Measurements from ENCODE around the gene MYO1C. TPM values are rescaled to one million over a fixed set of nuclear protein-coding genes. Genes with fewer than 3 reads are reported as not detected.

Gene MYO1C
- total and polyA plus RNA-seq, 2 of the 8 experiments (the other 6 are each of a cell fraction or from before 2014, with no cell fraction given) = 40.1 to 78.6 TPM

- Histone ChIP-seq H2BK120ac (replicated peaks; ENCODE audit: low read depth, low read length) (no peak overlapping the region), H2BK15ac (ENCODE audit: low read length) (no peak overlapping the region), H3K23me2 (ENCODE audit: low read depth, low read length) (no peaks in the 10 kb centered on the region), H2AK5ac (ENCODE audit: low read depth, low read length) (no peak overlapping the region), H3K14ac (ENCODE audit: insufficient read length) (no peak overlapping the region), H3K79me1 (ENCODE audit: low read depth, low read length) (peaks cover 6% of the 10 kb centered on the region), H3K27ac (ENCODE audit: low read depth, low read length) (no peak overlapping the region), H2BK5ac (ENCODE audit: low read depth, low read length) (peak overlapping the region; percentile 24; the same call in 1 of the 2 replicates), H3K9ac (replicated peaks in 1 of 4; ENCODE audit: extremely low read depth in 1 of 4, low read depth in 3 of 4, low read length in 3 of 4) (no peak overlapping the region), H4K91ac (replicated peaks; ENCODE audit: insufficient read length, low read length) (no peak overlapping the region), H2BK20ac (ENCODE audit: low read length) (no peak overlapping the region), H3K4me3 (ENCODE audit: extremely low read depth in 1 of 4, insufficient read depth in 2 of 4, low read depth in 3 of 4, low read length in 4 of 4) (no peak overlapping the region), H3K4me2 (ENCODE audit: insufficient read depth in 1 of 2, low read depth in 2 of 2, low read length in 2 of 2) (no peak overlapping the region), H4K20me1 (replicated peaks in 1 of 2; ENCODE audit: control insufficient read depth in 1 of 2, insufficient read depth in 2 of 2, low read length in 2 of 2) (peaks cover 6 to 8% of the 10 kb centered on the region in 2 experiments), H3K4ac (replicated peaks; ENCODE audit: insufficient read length, low read depth, low read length) (no peak overlapping the region), H4K5ac (ENCODE audit: insufficient read length, low read depth, low read length) (no peak overlapping the region), H3K23ac (ENCODE audit: insufficient read length) (no peak overlapping the region), H3K36me3 (ENCODE audit: control insufficient read depth in 2 of 4, insufficient read depth in 4 of 4, low read length in 3 of 4) (peaks cover under 1 to 12% (median 9%) of the 10 kb centered on the region in 4 experiments; a peak in 6 of 8 replicates), H3K56ac (replicated peaks; ENCODE audit: insufficient read length, low read depth, low read length) (no peak overlapping the region), H4K8ac (ENCODE audit: extremely low read depth, insufficient read depth, low read length) (no peak overlapping the region), H3K18ac (ENCODE audit: extremely low read depth, low read length) (no peak overlapping the region), H3K79me2 (ENCODE audit: control insufficient read depth in 1 of 2, insufficient read depth in 2 of 2, low read length in 2 of 2) (peaks cover 12 to 82% of the 10 kb centered on the region in 2 experiments), H3K9me3 (ENCODE audit: insufficient read depth in 2 of 2, low read depth in 1 of 2, low read length in 1 of 2) (no peaks in the 10 kb centered on the region), H2AFZ (ENCODE audit: low read length) (no peak overlapping the region), H3K4me1 (replicated peaks in 1 of 4; ENCODE audit: control insufficient read depth in 3 of 4, insufficient read depth in 4 of 4, low read length in 3 of 4) (no peaks in the 10 kb centered on the region), H3K27me3 (replicated peaks in 1 of 4; ENCODE audit: control insufficient read depth in 3 of 4, extremely low read depth in 1 of 4, insufficient read depth in 3 of 4, low read length in 3 of 4) (no peaks in the 10 kb centered on the region), H2BK12ac (ENCODE audit: low read depth, low read length) (no peak overlapping the region)
- DNase-seq (ENCODE audit: low read depth in 1 of 2, low spot score in 2 of 2) (no peak), FAIRE-seq (no peak)
- WGBS, 2 experiments (ENCODE audit: extremely low coverage in 1 of 2, insufficient coverage in 1 of 2, insufficient read length in 1 of 2, insufficient replicate concordance in 2 of 2, low coverage in 1 of 2, low lambda C conversion rate in 2 of 2, missing lambda C conversion rate in 1 of 2) = 93% methylated on average over 8 of the region's 8 CpGs; no CpG with 5 or more reads in 1 of the 2 experiments
- ChIA-PET CTCF (ENCODE audit: partially characterized antibody) (interaction anchor here (0.6 to 1.7 kb wide), 6 partner anchors 13 to 341 kb away, joined by 3 to 6 read pairs (median 3); no protein-coding TSS in a partner anchor), POLR2A (ENCODE audit: partially characterized antibody) (interaction anchor here (0.7 to 1.3 kb wide), 6 partner anchors 17 to 45 kb away, joined by 3 to 5 read pairs (median 4); no protein-coding TSS in a partner anchor)
- TF ChIP-seq ZNF274 (IDR thresholded peaks at IDR 0.05; ENCODE audit: borderline replicate concordance, extremely low read depth, low read length) = no peak
- no peak for TF ChIP-seq RFX5 (IDR thresholded peaks at IDR 0.05; ENCODE audit: borderline replicate concordance, low read depth, low read length)
- no peak for TF ChIP-seq CHD1 (IDR thresholded peaks at IDR 0.05; ENCODE audit: low read depth, low read length)
- TF ChIP-seq NANOG (IDR thresholded peaks at IDR 0.05; ENCODE audit: insufficient read depth, low read depth, low read length, poor library complexity, severe bottlenecking) = no peak
Measured at GRCh38 chr17:1440921-1441320, 51.6 kb downstream of the MYO1C start.
